Peyer's patch (tissue), 4 donors: Measurements from ENCODE around the gene RAP2A.

Source experiments
- POLR2A ChIP-seq, 2 donors: fragments of 450-650 bp; IDR thresholded peaks; one replicate each; pipeline ENCODE4 v1.5.1; 2017; ENCODE audit warnings: antibody characterized with exemption in 2 of 2, mild to moderate bottlenecking in 2 of 2, moderate library complexity in 2 of 2
- TF ChIP-seq, protein P1 (sequence below), 6 experiments: fragments of 450-650 bp in 4 of 6; fragments of 200-600 bp in 2 of 6; sonication (generic) in 1 of 6; IDR thresholded peaks; one replicate each; pipeline ENCODE4 v1.5.1; 2017 to 2019; ENCODE audit warnings: antibody characterized with exemption in 6 of 6, mild to moderate bottlenecking in 3 of 6, moderate library complexity in 1 of 6

DNA sequence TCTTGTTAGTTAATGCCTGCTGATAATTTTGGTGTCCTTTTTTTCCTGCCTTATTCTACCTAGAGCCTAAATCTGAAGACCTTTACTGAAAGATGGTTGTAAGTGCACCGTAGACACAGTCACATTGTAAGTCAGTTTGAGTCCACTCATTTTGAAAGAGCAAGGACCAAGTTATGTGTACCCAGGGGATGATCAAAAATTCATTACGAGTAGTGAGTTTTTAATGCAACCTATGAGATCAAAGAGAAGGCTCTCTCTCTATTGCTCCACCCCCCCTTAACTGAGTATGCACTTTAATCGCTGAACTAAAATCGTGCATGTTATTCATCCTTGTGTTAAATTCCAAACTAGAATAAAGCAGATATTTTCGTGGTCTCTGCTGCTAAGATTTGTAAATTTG, 1.8 kb downstream of the RAP2A start:
- TF ChIP-seq, protein P1, sequence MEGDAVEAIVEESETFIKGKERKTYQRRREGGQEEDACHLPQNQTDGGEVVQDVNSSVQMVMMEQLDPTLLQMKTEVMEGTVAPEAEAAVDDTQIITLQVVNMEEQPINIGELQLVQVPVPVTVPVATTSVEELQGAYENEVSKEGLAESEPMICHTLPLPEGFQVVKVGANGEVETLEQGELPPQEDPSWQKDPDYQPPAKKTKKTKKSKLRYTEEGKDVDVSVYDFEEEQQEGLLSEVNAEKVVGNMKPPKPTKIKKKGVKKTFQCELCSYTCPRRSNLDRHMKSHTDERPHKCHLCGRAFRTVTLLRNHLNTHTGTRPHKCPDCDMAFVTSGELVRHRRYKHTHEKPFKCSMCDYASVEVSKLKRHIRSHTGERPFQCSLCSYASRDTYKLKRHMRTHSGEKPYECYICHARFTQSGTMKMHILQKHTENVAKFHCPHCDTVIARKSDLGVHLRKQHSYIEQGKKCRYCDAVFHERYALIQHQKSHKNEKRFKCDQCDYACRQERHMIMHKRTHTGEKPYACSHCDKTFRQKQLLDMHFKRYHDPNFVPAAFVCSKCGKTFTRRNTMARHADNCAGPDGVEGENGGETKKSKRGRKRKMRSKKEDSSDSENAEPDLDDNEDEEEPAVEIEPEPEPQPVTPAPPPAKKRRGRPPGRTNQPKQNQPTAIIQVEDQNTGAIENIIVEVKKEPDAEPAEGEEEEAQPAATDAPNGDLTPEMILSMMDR (IDR thresholded peaks at IDR 0.05) = no peak
- no peak for TF ChIP-seq POLR2A (IDR thresholded peaks at IDR 0.05)
